HS-5 (cell line): ENCODE measurements around the gene SST.

Experiments
- DNase-seq: peaks from one replicate; pipeline ENCODE4 v3.0.0-alpha.2; 2012; ENCODE audit warnings: low read depth

SST gene

GRCh38 chr3:187629711-187630110, 40.5 kb downstream of the SST start:
- no peak for DNase-seq

DNA sequence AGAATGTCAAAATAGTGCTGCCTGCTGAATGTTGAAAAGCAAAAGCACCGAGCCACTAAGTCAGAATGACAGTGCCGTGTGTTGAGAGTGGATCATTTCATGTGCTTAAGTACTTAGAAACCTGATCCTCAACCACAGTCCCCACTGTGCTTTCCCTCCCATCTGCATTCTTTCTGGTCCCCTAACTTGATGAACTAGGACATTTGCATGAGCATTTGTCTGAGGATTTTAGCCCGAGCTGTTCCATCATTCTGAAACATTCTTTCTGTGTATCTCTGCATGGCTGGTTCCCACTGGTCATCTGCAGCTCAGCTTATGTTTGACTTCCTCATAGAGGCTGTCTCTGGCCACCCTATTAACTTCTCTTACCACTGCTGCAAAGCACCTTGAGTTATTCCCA, 42.0 kb downstream of the SST start:
- DNase-seq, result no peak

DNA sequence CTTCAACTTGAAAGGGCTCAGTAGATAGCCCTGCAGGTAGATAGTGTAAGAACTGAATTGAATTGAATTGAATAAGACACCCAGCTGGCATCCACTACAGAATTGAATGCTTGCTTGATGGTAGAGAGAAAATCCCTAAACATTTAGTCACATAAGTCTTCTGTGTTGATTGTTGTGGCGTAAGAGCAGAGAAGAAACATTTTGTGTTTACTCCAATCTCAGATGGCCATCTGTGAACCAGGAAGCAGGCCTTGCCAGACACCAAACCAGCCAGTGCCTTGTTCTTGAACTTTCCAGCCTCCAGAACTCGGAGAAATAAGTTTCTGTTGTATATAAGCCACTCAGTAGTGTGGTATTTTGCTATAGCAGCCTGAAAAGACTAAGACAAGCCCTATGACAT, 43.6 kb downstream of the SST start:
- no peak for DNase-seq

- DNase-seq, result no peak
Measured at GRCh38 chr3:187624588-187624987, 45.6 kb downstream of the SST start.

- DNase-seq, result no peak
Measured at GRCh38 chr3:187623285-187623814, 46.8 kb downstream of the SST start.

DNA sequence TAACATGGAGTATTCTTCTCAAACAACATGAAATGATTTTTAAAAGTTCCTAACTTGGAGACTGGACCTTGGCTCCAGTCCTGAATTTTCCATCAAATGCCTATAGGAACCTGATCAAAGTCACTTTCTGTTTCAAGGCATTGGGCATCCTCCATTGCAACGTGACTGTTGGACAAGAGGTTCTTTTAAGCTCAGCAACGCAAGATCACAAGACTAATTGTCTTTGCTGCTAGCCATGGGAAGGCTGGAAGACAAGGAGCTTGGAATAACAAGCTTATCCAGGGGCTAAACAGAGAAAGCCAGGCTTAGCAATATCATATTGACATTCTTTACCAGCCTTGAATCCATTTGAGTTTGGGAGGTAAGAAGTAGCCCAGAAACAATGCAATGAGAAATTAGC, 48.3 kb downstream of the SST start:
- DNase-seq, result no peak

GRCh38 chr3:187619461-187619860, 50.7 kb downstream of the SST start:
- no peak for DNase-seq
